NCI-H2227 treated with DMSO at 0.1 percent for 48 hours (cell line): Measurements from ENCODE around the gene SYNDIG1L.
"Not testable (repeated sequence)": the region's sequence is repeated elsewhere in the genome, so short reads cannot be mapped to it uniquely, and the experiment has no call there.

ENCODE experiments used
- DNase-seq: peaks from one replicate; lab custom pipeline; 2025; lab: John Stamatoyannopoulos, UW

Gene SYNDIG1L

DNA sequence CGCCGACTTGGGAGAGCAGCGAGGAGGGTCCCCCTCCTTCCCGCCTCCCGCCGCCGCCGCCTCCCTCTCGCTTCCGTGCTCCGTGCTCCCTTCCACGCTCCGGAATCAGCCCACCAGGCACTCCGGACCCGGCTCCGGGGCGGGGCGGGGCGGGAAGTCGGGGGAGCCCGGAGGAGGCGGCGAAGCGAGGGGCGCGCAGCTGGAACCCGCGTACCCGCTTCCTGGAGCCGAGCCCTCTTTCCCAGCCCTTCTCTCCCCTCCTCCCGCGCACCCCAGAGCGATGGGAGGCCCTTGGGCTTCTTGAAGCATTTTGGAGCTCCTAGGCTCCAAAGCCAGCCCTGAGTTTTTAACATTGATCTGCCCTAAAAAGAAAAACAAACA lies at the start of gene SYNDIG1L:
Gene SYNDIG1L, minus strand, starts transcription at position 9 of the 381 bp plus-strand sequence. CDS start 16,466 bp downstream, outside the sequence.
- DNase-seq = no peak

DNA sequence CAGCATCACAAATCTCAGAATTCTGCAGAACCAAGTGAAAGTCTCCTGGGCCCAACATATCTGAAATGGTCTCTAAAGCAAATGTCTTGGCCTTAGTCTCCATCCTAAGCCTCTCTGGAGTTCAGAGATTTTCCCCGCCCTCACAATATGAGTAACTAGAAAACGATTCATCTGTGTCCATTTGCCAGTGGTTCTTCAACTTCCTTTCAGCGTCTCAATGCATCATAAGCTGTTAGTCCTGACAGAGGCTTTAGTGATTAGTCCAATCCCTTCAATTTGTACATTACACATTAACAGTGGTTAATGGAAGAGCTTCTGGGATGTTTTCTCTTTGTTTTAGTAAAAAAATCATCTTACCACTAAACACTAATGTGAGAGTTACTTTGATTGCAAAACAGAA lies 49.7 kb upstream of the SYNDIG1L start:
- DNase-seq = no peak

DNA sequence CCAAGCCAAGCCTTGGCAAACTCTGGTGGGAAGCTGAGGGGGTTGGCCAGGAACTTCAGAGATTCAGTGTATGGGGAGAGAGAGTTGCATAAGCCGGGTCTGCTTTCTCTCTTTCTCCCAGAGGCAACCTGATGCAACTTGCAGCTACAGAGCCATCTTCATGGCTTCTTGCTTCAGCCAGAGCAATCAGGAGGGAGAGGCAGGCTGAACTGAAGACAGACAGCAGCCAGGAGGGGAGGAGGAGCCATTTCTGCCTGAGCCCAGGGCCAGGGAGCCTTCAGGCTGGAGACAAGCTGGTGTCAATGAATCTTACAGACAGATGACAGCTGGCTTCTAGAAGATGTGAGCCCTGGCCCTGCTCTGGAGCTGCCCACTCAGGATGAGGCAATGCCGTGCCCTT lies 48.4 kb upstream of the SYNDIG1L start:
- DNase-seq = no peak

DNA sequence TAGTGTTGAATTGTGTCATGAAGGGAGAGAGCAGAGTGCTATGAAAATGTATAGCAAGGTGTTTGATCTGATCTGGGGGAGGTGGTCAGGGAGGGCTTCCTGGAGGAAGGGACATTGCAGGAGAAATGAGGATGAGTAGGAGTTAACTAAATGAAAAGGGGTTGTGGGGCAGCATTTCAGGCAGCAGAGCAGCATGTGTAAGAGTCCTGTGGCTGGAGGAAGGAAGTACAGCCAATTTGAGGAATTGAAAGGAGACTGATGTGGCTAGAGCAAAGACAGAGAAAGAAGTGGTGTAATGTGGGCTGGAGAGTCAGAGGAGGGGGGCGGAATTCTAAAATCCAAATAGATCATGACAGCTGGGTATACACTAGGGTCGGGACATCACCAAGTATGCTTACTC lies 46.6 kb upstream of the SYNDIG1L start:
- DNase-seq = no peak

DNA sequence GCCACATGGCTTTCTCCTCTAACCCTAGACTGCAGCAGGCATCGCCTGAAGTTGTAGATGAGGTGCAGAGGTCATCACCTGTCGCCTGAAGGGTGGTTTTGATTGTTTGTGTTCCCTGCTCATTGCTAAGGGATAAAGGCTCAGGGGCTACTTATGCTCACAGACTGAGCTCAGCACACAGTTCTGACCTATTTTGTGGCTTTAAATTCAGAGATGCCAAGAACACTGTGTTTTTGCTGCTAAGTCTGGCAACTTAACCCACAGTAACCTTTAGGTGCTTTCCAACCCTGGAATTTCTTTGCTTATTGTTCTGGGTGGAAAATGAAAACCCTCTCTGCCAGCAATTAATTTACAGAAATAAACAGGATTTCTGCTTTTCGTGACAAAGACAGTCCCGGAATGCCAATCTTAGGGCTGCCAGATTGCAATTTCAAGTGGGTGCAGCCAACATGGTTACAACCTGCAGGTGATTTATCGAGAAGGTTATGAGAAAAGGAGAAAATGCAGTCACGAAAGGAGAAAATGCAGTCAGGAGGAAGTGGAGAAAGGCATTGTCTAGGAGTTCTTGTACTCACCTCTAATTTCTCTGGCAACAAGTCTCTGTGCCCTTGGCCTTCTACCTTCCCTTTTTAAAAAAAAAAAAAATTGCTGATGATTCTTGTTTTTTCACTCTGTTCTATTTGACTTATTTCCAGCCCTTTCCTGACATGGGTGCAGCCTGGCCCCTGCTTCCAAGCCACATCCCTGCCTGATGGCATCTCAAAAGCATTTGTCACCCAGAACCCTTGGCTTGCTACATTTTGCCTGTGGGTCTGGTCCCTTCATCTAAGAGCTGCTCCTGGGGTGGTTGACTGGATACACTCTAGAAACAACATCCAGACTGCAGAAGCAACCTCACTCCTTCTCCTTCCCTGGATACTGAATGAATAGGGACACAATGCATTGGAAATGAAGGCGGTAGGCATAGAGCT lies 43.8 kb upstream of the SYNDIG1L start:
- no peak for DNase-seq

DNA sequence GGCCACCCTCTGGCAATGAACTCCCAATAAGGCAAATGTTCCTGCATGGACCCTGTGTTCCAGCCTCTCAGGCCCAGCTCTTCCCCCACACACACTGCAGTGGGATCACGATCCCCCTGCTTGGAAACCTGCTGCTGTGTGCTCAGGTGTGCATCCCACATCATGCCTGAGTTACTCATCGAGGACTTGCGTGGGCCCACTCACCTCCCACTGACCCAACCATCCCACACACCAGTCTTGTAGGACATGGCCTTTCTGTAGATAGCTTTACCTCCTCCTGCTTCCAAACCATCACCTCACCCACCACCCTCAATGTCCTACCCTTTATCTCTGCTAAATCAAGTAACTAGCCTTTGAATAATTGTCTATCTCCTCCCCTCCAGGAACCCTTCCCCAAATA lies 42.5 kb upstream of the SYNDIG1L start:
- DNase-seq = no peak

DNA sequence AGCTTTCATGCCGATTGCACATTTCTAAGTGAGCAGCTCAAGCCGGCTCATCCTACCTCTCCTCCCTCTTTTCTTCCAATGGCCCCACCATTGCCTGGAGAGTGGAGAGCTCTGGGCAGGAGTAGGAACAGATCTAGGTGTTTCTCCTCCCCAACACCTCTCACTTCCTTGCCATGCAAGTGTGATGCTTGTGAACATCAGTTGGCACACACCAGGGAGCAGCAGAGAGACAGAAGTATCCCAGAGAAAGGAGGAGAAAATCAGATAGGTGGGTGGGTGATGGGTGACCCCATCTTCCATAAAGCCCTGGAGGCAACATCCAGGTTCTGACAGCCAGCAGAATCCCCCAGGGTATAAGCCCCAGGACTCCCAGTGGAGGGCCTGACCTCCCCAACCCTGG lies 39.3 kb upstream of the SYNDIG1L start:
- DNase-seq = no peak

DNA sequence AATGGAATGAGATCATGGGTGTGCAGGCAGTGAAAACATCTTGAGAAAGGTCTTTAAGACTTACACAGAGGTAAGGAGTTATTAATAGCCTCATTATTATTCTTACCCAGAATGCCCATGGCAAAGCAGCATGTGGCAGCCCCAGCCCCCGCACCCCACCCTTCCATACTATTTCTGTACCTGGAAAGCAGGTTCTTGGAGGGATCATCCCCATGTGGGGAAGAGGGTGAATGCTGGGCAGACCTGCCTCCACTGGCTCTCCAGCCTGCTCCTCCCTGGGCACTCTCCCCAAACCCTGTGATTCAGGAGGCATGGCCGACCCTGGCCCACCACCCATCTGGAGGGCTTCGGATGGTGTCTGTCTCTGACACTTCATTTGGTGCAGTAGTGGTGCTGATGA lies 38.8 kb upstream of the SYNDIG1L start:
- no peak for DNase-seq

DNA sequence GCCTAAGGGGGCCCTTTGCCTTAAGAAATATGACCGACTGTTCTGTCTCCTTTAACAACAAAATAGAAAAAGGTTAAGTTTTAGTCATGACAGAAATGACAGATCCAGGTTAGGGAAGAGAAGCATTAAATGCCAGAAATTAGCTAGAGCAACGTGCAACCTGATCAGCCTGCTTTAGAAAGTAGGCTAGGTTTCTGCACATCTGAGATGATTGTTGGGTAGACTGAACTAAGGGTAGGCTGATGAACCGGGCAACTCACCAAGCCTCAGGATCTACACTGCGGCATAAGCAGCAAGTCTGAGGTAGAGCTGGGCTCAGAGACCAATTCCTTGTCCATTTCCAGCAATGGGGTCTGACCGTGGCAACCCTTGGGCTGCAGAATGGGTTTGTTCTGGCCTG lies 37.7 kb upstream of the SYNDIG1L start:
- DNase-seq = no peak

DNA sequence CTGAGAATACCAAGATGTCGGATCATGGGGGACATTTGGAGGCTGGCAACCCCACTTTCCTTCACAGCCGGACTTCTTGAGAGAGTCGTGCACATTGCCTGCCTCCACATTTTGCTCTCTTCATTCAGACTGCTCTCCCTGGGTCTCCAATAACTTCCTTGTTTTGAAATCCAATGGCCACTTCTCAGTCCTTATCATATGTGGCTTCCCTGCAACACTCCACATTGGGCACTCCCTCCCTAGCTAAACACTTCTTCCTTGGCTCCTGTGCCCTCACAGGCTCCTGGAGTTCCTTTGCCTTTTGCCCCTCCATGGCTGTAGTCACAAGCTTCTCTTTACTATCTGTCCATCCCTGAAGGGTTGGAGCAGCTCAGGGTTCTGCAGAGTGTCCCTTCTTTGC lies 37.0 kb upstream of the SYNDIG1L start:
- DNase-seq = no peak

DNA sequence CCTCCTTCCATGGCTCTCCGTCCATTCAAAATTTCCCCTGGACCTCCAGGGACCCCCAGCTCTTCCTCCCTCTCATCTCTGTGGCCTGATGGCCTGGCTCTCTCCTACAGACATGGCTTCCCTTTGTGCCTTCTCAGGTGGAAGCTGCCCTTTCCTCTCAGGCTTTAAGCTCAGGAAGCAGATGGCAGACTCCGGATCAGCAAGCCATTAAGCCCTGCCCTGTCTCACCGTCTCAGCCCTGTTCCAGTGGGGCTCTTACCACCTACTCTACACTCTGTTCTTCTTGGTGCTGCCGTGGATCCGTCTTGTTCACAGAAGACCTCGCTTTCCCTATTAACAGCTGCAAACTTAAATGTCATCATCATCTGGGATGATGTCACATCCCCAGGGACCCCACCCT lies 34.0 kb upstream of the SYNDIG1L start:
- DNase-seq = no peak

DNA sequence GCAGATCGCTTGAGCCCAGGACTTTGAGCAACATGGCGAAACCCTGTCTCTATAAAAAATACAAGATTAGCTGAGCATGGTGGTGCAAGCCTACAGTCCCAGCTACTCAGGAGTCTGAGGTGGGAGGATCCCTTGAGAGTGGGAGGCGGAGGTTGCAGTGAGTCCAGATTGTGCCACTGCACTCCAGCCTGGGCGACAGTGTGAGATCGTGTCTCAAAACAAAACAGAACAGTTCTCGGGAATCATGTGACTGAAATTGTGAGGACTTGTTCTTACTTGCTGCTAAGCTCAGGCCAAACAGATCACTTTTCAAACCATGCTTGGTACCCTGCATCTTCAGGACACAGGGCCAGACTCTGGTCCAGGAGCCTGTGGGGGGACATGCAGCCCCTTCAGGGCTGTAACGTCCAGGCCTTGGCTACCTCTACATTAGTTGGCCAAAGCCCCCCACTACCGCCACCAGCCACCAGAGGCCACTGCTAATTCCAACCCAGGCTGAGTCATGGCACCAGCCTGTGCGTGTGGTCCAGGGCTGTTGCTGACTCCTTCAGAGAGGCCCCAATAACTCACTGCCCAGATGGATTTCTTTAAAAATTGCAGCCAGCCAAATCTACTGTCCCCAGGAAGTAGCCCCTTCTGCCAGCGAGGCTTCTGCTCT lies 33.4 kb upstream of the SYNDIG1L start:
- DNase-seq = no peak

DNA sequence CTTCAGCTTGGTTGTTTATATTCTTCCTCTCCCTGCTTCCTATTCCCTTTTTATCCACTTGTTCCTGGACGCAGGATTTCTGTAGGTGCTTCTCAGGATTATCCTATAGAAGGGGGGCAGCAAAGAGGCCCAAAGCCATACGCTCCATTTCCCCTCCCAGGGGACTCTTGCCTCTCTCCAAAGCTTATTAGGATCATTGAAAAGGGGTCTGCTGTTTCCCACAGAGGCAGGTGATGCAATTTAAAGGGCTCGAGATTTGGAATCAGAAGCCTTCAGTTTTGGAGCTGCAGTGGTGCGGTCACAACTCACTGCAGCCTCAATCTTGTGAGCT lies 31.5 kb upstream of the SYNDIG1L start:
- DNase-seq = no peak

DNA sequence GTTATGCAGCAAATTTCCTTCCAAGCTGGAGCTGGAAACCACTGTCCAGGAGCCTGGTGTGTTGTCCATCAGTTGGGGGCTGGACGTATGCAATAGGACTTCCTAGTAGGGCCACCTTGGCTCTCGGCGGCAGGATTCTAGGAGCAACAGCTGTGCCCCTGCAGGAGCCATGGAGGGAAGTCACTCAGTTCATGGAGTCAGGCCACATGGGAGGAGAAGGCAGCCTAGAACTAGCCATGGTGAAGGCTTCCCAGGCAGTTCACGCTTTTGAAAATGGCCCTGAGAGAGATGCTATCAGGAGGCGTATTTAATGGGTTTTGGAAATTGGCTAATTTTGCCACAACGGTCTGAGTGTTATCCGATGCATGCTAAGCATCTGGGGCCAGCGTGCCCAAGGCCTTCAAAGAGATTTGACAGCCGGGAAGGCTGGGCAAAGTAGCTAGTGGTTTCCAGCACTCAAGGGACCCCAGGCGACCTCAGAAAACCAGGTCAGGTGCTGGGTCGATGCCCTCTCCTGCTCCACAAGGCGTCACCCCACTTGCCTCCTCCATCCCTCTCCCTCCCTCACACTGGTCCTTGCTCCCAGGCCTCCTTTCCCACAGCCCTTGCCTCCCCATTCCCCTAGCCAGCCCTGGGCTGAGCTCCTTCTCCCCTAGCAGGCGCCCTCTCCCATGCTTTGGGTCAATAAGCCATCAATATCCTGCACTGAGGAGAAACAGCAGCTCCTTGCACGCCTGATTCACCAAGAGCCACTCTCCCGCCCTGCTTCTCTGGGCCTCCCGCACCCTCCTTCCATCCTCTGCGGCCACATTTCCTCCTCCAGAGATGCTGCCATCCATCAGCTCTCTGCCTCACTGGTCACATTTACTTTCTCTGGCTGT lies 30.9 kb upstream of the SYNDIG1L start:
- DNase-seq = no peak

DNA sequence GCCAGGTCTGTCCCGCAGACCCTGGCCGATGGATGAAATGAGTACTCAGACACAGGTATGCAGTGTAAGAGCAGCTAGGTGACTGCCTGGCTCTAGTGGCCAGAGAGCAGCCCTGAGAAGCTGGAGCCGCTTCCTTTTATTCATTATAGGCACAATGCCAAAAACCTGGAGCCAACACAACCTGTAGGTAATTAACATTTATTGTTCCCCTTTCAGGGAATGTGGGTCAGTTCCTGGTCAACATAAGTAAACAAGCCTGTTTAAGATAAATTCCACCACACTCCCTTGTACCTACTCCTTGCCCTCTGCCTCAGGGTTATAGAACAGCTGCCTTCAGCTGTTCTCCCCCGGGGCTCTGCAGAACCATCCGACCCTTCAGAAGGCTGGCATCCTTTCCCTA lies 28.4 kb upstream of the SYNDIG1L start:
- DNase-seq = not testable (repeated sequence)

DNA sequence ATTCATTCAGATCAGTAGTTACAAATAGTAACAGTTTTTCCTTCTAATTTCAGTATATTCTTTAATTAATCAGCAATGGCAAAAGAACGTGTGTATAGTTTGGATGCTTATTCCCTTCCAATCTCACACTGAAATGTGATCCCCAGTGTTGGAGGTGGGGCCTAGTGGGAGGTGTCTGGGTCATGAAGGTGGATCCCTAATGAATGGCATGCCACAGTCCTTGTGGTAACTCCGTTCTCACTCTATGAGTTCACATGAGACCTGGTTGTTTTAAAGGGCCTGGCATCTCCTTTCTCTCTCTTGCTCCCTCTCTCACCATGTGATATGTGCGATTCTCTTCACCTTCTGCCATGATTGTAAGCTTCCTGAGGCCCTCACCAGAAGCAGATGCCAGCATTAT lies 18.9 kb upstream of the SYNDIG1L start:
- DNase-seq = no peak

DNA sequence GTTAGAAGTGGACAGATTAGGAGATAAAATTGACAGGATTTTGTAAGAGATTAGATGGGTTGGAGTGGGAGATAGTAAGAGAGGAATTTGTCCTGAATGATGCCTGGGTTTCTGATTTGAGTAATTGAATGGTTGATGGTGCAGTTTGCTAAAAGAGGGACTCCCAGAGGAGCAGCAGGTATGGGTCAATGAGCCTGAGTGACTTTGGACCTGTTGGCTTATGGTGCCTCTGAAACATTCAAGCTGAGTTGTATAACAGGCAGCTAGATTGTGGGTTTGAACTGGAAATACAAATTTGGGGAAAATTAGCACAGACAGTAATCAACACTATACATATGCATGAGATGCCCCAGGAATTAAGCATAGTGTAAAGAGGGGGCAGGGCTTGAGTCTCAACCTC lies 16.7 kb upstream of the SYNDIG1L start:
- DNase-seq = no peak

DNA sequence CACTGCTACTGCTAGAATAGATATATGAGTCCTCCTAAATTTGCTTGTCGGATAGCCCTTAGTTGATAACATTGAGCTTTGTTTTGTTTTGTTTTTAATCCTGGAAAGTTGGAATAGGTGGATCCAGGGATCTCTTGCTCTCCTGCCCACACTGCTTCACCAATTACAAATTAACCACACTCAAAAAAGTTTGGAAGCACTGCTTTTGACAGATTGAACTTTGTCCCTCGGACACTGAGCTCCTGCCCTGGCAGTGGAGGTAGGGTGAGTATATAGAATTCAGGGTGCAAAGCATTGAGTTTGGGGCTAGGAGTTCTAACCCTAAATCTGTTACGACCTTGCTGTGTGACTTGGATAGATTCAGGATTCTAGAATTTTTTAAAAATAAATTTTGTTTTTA lies 15.1 kb upstream of the SYNDIG1L start:
- no peak for DNase-seq

DNA sequence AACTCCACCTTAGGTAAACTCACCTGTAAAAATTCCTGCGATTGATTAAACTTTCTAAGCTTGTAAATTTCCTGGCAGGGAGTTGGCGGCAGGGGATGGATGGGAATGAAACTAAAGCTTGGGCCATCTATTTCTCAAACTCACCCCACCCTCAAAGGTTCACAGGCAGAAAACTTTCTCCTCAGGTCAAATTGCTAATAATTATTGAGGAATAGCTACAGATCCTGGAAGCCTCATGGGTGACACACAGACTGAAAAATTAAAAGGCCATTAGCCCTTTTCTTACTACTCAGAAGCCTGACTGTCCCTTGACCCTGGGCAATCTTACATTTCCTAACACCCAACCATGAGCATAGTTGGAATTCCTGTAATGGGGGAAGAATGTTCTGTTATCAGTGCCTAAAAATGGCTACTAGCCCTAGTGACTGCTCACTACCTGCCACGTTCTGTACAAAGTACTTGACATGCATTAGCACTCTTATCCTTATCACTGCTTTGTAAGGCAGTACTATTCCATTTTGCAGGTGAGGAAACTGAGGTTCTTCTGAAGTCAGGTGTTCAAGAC lies 12.4 kb upstream of the SYNDIG1L start:
- no peak for DNase-seq

DNA sequence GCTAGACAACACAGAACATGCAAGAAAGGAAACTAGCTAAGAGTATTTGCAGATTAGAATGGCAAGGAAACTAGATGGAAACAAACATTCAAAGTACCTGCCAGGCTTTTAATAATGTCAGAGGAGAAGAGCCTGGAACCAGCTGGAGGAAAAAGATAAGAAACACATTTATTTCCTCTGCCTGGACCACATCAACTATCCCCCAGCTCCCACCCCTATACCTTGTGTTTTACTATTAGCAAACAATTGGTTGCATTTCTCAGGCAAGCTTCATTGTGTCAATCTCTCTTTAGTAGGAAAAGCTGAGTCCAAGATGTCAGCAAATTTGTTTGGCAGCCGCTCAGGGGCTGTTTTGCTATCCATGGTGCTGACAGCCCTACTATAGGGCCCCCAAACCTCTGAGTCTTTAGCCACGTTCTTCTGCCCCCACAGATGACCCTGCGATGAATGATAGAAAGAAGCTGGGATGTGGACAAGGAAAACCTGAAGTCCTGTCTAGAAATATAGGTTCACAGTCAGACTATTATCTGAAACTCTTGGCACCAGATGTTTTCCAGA lies 11.6 kb upstream of the SYNDIG1L start:
- DNase-seq = no peak

DNA sequence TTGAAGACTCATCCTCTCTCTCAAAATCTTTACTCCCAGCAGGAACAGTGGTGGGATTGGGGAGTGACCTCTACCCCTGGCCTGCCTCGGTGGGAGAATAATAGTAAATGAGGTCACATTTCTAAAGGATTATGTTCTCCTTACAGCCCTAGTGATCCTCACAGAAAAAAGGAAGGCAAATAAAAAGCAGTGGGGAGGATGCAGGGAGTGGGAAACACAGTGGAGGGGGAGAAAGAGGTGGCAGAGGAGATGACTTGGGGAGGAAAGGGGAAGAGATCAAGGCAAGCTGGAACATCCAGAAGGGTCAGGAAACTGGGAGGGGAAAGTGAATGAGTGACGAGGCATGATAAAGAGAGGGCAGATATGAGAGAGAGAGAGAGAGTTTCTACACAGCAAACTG lies 8.3 kb upstream of the SYNDIG1L start:
- DNase-seq = no peak

DNA sequence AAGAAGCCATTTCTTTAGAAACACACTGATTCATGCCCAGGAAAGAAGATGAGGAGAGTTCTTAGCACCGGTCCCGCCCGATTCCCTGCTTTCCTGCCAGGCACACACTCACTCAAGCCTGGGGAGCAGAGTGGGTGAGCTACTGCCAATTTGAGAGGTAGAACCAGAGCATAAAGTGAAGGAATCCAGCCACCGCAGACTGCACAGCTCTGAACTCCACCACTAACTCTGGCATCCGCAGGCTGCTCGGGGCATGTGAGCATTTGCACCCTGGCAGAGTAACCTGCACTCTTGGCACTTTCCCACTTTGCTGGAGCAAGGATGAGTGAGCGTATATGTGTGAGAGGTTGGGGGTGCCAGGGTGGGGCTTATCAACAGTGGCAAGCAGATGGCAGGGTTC lies 4.0 kb upstream of the SYNDIG1L start:
- no peak for DNase-seq
